Epithelial cell of esophagus (primary cell): Measurements from ENCODE around the gene SLC6A1.

ENCODE experiments used
- DNase-seq: peaks from one replicate; pipeline ENCODE4 v3.0.0; 2010; ENCODE audit warnings: low read depth
- H3K4me3 ChIP-seq: 2 replicates; pipeline ENCODE4 v1.5.1; 2011; ENCODE audit warnings: mild to moderate bottlenecking, low read length, control low read depth
- CTCF ChIP-seq: IDR thresholded peaks from 2 replicates; pipeline ENCODE4 v1.5.1; 2011; ENCODE audit warnings: low read depth, mild to moderate bottlenecking, low read length, control low read depth, inconsistent platforms; ENCODE audit not compliant: insufficient read depth; ENCODE audit errors: missing control alignments

Gene SLC6A1

GRCh38 chr3:11088831-11089230 is 96.3 kb downstream of the SLC6A1 start:
- no peak for TF ChIP-seq CTCF
- H3K4me3 ChIP-seq: no peak overlapping the region

More at GRCh38 chr3:11088831-11089230, 96.3 kb downstream of the SLC6A1 start:
- no peak for DNase-seq
